HG03108 (cell line): ENCODE results near the gene FNIP2.
"Not testable (repeated sequence)": the region's sequence is repeated elsewhere in the genome, so short reads cannot be mapped to it uniquely, and the experiment has no call there.

Experiments used
- ATAC-seq: cut with Tn5 transposase; IDR thresholded peaks from one replicate; pipeline ENCODE4 v1.9.1; 2021; ENCODE audit warnings: moderate library complexity; ENCODE audit not compliant: unreplicated experiment

Gene FNIP2

DNA sequence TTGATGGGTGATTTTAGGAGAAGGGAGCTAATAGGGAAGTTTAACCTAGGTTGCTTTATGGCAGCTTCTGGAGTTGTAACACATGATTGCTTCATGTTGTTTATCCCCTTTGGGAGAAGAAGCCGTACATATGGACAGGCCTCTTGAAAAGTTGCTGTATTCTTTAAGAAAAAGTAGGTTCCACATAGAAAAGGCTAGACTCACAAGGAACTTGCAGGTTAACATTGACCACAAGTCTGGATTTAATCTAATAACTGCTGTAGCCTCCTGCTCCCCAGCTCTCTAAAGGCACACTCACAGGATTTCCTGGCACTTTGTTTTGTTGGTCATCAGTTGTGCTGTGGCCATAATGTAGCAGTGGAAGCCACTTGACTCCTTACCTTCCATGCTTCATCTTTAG is 19.7 kb downstream of the FNIP2 start:
- ATAC-seq = no peak

DNA sequence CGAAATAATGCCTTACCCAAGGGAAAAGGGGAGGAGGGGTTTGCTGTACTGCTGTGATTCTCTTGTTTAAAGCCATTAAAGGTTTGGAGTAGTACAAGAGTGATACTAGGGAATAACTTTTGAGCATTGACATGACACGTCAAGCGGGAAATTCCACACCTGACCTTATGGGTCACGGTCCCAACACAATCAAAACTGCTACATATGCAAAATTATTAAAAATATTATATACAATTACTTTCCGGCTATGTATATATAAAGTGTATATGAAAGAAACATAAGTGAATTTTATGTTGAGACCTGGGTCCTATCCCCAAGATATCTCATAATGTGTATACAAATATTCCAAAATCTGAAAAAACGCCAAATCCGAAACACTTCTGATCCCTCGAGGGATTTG is 21.0 kb downstream of the FNIP2 start:
- no peak for ATAC-seq

DNA sequence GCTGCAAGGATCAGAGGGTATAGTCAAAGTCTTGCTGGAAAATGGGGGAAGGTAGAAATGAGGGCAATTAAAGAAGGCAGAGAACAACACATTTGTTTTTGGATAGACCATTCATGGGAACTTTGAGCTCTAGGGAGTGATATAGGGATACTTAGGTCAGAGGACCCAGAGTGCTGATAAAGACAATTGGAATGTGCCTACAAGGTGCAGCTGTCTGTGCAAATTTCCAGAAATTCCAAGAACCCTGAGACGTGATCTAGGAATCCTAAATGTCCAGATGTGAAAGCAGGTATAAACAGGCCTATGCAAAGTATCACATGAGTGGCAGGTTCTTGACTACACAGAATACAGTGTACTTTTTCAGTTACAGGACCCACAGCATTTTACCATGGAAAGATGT is 24.2 kb downstream of the FNIP2 start:
- no peak for ATAC-seq

DNA sequence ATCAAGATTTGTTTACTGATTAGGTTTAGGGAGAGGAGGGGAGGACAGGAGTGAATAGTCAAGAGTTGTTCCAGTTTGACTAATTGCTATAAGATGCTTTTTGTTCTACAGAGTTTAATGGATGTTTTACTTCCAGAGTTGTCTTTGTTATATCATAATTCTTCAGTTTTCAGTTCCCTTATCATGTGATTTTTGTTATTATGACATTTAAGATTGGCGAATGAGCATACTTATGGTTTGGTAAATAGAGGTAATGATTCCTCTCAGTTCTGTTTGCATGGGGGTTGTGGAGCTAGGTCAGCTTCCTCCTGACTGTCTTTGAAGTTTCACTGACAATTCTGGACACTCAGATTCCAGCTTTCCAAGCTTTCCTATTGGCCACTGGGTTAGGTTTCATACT is 24.6 kb downstream of the FNIP2 start:
- not testable (repeated sequence) for ATAC-seq

DNA sequence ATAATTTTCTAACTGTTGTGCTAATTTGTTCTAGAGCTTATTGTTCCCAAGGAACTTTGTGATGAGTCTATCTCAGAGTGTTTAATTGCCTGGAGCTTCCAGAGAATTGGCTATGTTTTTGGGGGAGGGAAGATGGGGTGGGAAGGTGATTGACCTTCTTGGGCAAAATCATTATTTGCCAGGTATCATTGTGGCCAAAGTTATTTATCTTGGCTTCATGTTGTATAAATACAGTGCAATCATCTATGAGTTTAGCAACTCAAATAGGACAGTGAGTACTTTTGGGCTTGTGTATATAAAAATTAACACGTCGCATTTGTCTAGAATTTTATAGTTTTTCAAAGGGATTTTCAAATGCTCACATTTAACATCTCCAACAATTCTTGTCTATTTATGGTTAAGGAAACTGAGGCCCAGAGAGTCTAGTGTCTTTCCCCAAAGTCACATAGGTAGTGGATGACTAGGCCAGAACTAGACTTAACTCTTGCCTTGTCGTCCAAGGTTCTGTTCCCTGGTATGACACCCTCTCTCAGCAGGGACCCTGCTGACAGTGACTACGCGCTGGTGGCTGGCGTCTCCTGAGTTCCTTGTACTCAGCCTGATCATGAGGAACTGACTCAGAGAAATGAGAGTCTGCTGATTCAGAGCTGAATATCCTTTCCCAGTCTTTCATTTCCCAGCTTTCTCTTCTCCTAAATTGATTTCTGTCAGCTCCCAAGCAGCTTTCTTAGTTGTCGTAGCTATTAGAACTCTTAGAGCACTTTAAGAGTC is 27.7 kb downstream of the FNIP2 start:
- ATAC-seq = no peak

DNA sequence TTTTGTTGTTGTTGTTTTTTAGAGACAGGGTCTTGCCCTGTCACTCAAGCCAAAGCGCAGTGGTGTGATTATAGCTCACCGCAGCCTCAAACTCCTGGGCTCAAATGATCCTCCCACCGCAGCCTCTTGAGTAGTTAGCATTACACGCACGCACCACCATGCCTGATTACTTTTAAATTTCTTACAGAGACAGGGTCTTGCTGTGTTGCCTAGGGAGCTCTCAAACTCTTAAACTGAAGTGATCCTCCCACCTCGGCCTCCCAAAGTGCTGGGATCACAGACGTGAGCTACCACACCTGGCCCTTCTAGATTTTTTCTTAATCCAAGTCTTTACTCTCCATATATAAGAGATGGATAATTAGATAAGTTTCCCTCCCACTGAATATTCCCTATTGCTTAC is 29.2 kb downstream of the FNIP2 start:
- no peak for ATAC-seq

DNA sequence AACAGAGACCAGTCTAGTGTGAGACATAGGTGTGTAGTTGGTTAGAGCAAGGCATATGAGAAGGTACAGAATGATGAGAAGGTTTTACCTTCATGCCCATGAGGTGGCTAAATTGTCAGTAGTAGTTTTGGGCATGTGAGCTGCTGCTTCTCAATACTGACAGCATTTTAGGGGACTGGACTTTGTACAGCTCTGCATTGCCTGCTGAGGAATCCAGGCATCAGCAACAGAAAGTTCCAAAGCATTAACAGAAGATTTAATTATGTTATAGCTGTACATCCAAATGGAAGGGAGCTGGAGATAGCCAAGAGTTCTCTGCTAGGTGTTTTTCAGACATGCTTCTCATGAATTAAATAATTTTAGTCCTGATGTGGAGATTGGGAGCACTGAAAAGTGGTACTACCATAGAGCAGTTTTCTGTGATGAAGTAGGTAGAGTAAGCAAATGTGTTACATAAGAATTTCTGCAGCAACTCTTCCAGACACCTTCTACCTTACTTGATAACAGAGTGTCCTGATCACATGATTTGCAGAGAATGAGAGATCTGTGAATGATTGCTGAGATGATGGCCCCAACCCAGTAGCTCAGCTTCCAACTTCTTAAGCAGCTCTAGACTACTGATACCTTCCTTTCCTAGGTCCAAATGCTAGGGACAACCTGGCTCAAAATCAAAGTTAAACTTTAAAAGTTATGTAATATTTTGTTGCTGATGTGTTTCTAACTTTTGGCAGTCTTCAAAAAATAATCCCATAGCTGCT is 30.4 kb downstream of the FNIP2 start:
- no peak for ATAC-seq

DNA sequence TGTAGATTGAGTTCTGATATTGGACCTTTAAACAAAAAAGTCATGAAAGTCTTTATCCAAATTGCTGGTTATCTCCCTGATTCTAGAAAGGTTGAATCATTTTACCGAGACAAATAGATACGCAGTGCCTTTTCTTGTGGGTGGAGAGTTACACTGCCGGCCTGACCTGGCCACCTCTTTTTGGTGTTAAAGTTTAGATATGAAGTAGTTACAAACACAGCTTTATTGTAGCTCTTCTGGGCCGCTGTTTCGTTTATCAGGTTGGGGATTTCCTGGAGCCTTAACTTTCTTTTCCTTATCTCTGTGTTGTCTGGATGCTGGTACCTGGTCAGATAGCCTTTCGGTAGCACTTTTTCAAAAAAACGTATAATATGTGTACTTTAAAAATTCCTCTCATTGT is 31.0 kb downstream of the FNIP2 start:
- no peak for ATAC-seq

DNA sequence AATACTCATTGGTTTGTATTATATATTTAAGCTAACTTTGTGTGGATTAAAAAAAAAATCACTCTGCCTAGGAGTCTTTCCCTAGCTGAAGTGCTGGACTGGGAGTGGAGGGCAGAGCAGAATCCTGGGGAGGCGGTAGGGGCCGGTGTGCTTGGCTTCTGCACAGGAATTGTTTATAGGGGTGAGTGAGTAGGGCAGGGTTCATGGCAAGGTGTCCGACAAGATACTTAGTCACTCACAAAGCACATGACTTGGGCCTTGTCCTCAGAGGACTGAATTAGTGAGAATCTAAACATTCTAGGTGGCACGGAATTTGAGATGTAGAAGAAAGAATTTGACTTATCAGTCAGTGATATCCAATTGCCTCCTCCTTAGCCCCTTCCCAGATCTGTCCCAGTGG is 32.2 kb downstream of the FNIP2 start:
- no peak for ATAC-seq

DNA sequence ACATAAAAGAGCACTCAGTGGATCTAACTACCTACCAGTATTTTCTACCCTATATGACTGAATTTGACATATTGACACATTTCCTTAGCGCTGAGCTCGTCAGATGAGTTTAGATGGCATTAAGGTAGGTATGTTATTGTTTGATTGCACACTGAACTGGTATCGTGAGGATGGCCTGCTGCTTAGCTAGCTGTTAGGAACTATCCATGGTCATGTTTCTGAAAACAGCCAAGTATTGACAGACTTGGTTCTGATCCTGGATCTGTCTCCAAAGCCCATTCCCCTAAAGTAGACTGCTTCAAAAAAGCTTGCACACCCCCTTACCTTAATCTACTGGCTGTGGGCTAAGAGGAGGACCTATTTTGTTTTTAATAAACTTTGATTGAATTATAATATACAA is 32.9 kb downstream of the FNIP2 start:
- ATAC-seq = no peak

DNA sequence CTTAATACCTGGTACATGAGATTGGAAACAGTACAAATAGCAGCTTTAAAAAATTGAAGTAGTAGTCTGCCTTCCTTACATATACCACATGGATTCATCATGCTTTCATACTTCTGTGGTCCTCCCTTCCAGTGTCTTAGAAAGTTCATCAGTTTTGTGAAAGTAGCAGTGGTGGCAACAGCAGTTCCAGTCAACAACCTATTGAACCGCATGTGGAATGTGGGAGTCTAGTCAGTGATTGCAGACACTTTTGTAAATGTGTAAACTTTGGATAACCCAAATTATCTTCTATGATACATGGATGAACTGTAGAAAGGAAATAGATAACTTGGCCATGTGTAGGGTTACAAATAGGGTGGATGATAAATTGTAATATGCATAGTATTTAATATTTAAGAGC is 34.1 kb downstream of the FNIP2 start:
- ATAC-seq = no peak

DNA sequence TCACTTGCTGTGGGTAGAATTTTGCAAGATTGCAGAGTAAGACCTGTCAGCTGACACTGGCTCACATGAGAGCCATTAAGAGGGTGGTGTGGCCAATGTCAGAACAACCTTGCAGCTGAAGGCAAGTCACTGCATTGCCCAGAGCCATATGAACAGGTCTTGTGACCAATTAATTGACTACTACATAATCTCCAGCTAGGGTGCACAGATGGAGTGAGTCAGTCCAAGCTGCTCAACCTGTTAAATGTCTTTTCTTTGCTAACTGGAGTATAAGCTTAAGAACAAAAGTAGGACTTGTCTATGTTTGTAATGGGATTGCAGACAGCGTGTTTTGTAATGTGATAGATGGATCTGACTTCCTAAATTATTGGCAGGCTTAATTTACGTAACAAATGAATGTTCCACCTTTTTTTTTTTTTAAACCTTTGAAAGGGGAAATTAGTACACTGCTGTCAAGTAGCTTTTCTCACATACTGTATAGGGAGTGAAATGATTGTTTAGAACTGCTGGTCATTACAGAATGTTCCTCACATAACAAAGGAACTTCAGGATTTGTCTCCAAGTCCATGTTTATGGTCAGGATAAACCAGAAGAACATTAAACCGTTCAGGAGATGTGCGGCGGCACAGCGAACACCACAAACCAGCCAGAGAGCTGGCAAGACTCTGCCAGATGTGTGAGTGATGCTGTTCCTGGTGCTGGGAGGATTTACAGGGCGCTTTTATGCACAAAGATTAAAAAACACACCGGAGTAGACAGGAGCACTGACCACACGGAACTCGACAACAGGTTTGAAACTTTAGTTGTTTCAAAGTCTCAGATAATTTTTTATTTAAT is 37.0 kb downstream of the FNIP2 start:
- ATAC-seq = no peak

DNA sequence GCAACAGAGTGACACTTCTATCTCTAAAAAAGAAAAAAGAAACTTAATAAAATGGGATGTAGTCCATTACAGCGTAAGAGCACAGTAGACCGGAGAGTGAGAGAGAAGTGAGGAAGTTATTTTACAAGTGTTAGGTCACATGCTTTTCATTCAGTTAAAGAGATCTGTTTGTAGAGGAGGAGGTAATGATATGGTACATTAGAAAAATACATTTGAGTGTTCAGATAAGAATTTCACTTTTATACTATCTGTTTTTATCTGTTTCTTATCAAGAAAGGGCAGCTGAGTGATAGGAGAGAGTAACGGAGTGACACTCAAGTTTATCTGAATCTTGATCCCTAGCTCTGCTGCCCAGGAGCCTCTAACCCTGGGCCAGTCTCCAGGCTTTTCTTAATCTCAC is 38.9 kb downstream of the FNIP2 start:
- ATAC-seq = no peak

DNA sequence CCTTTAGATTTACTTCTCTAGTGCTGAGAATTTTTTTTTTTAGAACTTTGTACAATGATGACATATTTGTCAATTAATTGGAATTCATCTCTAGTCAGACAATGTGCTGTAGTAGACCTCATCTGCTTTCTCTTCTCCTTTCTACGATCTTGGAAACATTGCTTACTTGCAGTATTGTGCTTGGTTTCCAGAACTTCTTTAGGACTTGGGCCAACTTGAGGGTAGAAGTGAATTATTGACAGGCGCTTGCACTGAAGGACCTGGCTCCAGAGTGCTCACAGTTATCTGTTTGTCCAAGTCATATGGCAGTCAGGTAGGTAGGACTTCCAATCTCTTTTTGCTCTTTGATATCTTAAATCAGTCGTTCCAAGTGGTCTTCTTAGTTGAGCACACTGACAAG is 39.6 kb downstream of the FNIP2 start:
- ATAC-seq = no peak

DNA sequence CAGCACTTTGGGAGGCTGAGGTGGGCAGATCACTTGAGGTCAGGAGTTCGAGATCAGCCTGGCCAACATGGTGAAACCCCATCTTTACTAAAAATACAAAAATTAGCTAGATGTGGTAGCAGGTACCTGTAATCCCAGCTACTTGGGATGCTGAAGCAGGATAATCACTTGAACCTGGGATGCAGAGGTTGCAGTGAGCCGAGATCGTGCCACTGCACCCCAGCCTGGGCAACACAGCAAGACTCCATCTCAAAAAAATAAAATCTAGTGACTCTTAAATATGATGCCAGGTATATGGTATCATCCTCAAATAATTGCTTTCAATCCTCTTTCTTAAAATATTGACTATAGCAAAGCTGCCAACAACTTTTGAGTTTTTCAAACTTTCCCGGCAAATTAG is 40.4 kb downstream of the FNIP2 start:
- ATAC-seq = not testable (repeated sequence)

DNA sequence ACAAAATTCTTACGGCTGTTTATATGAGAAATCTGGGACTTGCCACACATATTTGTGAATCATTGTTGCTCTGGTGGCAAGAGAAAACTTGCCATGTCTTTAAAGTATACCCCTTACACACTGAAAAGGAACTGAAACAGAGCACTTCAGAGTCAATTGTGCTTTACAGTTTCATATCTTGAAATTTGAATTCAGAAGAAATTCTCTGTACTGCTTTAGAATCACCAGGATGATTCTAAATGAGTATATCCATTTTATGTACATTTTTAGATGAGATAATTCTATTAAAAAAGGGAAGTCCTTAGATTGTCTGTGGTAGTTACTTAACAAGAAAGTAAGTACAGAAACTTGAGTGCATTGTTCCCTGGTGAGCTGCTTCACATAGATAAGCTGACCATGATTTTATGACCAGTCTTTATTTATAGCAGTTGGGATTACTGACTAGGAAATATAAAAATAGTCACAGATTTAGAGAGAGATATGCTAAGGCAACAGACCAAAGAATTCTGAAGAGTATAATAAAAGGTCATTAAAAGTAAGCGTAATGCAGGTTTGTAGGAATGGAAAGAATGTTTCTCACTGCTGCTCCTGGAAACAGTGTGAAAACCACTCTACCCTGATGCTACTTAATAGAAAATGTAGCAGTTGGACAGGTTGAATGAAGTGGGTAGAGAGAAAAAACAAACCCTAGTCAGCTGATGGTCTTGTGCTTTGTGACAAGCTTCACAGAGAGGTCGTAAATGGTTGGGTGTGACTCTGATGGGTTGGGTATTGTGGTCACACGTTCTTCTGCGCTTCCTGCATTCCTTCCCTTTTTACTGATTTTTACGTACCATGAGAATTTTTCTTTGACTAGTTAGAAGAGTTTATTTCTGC is 41.0 kb downstream of the FNIP2 start:
- peak; percentile 74 for ATAC-seq

DNA sequence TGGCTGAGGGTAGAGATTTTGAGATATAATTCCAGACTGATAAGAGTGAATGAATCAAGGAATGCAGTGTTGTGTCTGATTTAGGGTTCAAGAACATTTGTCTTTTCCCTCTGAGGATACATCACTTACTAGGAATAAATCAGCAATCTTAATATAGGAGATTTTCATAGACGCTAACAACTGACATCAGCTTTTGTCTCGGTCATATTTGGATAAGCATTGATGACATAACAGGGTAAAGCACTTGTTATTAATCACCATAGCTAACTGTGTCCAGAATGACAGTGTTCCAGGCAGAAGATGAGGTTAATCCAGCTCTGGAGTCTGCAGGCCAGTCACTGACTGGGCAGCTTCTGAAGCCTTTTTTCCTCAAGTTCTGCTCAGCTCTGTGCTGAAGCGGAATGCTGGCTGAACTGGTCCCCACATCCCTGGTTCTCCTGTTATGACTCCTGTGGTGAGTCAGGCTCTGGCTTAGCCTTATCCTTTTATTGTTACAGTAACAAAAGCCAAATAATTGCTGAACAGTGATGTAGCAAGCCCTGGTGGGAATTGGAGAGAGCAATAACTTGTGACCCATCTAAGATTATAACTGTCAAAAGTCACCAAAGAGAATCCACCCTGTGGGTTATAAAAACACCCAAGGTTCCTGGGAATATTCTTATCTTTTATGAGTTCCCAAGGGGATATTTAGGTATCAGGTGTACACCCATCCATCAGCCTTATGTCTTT is 41.8 kb downstream of the FNIP2 start:
- ATAC-seq = no peak

DNA sequence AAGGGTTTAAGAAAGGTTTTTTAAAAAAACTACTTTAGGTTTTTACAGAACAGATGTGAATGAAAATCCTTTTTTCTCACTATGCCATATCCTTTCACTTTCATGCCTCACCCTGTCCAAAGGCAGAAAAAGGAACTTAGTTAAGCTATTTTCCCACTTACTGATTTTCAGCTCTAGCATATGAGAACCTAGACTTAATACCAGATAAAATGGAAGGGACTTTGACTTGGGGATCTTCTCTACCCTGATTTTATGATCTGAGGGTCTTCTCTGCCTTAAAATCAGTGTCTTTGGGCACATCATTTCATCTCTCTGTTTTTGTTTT is 42.4 kb downstream of the FNIP2 start:
- ATAC-seq = no peak

DNA sequence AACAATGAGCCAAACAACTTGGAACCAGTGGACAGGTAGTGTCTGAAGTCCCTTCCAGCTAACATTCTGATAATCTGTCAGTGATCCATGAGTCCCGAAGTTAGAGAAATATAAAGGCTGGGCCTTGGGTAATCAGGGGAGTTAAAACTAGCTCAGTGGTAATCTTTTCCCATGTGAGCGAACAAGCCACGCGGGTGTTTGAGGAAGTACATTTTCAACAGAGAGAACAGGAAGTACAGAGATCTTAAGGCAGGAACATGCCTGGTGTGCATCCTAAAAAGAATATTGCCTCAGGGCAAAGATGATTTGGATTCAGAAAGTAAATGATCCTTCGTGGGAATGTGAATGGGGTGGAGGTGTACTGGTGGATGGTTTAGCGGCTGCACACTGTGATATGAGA is 42.9 kb downstream of the FNIP2 start:
- ATAC-seq = no peak

DNA sequence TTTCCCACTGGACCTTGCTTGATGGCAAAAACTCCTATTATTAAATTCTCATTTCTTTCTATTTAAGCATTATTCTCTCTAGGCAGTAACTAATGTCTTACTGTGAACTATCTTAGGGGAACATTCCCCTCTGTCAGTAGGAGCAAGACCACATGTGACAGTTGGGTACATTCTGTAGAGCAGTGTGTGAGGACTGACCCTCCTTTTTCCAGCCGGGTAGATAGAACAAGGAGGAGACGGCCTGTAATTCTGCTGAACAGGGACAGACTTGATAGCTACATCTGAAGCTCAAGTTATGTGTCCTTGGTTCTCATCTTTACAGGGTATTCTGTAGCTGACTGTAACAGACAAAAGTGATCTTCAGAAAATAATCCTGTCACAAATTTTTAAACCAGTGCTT is 43.3 kb downstream of the FNIP2 start:
- no peak for ATAC-seq
